ENCODE results near the gene SLC25A11. TPM values are rescaled to one million over a fixed set of nuclear protein-coding genes. Genes with fewer than 3 reads are reported as not detected.

The SLC25A11 gene
- total RNA-seq, 1 donor from 2014 or later: 35.3 TPM

DNA sequence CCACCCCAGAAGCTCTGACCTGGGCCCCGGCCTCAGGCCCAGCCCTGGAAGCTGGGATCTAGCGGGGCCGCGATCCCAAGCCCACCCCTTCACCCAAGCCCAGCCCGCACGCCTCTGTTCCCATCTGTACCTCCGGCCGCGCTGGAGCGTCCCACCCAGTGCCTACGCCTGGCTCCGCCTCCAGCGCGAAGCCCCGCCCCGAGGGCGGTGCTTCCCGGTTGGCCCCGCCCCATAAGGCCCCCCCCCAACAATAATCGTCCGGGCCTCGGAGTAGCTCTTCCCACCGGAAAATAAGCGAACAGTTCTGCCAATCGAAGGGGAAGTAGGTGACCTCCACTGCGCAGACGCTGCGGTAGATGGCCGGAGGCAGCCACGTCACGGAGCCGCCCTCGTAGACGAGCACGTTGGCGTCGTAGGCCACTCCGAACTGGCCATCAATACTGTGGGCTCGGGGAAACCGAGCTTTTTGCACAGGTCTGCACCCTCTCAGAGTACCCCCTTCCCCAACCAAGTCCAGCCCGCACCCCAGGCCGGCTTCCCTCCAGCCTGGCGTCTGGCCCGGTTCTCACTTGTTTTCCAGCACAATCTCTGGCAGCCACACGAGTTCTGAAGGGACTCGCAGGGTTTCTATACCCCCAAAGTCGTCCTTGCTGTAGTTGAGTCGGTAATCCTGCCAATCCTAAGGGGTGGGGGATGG, 38.0 kb downstream of the SLC25A11 start:
- no peak for TF ChIP-seq CTCF (IDR thresholded peaks at IDR 0.05)
- Mint-ChIP-seq H3K27me3 (peaks cover under 1% of the 10 kb centered on the region), H3K36me3 (ENCODE audit: low read depth) (peaks cover 6% of the 10 kb centered on the region), H3K27ac (peak overlapping the region; percentile 46), H3K4me3 (peak overlapping the region; percentile 15), H3K4me1 (peaks cover 47% of the 10 kb centered on the region), H3K9me3 (no peaks in the 10 kb centered on the region)
- POLR2A ChIA-PET: interaction anchor here (0.6 to 4.7 kb wide), 5 partner anchors 13 to 191 kb away, joined by 5 to 26 read pairs (median 8); partner anchors contain the start of genes ARRB2, RNF167 and SLC25A11
- intact Hi-C loops (cut with micrococcal nuclease): loop anchor here (5.0 kb wide), 2 partner anchors 176 to 334 kb away; partner anchors contain the start of gene ZFP3
- CTCF ChIA-PET: interaction anchor here (0.6 to 2.0 kb wide), 3 partner anchors 34 to 160 kb away, joined by 3 to 10 read pairs (median 6); partner anchors contain the start of gene CAMTA2
- ATAC-seq (ENCODE audit: low read depth) (no peak), DNase-seq (no peak)

DNA sequence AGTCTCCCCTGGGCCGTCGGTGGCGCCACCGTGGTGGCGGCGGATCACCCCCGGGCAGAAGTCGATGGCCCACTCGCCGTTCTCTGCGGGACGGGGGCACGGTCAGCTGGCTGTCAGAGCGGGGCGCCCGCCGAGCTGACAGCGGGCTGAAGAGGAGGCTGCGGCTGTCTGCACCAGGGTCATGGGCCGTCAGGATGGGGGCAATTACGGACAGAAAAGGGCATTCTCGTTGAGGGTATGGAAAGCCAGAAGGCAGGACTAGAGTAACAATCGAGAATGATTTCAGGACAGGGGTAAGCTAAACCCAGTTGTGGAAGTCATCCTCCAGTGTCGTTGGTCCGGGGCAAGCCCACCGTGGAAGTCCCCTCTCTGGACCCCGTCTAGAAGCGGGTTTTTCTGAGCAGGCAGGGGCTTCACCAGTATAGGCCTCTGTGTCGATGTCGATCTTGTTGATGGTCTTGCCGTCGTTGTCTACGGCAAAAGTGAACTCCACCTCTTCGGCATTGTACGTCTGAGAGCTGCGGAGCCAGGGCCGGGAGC, 38.7 kb downstream of the SLC25A11 start:
- peak overlapping the region; percentile 87 for H3K4me3 Mint-ChIP-seq
- no peak for TF ChIP-seq CTCF (IDR thresholded peaks at IDR 0.05)
- CTCF ChIA-PET: interaction anchor here (1.5 kb wide), 1 partner anchor 161 kb away, joined by 3 read pairs; no protein-coding TSS in a partner anchor
- POLR2A ChIA-PET: interaction anchor here (2.4 to 4.7 kb wide), 3 partner anchors 39 to 190 kb away, joined by 8 to 26 read pairs (median 10); partner anchors contain the start of genes ARRB2, RNF167 and SLC25A11
- intact Hi-C loops (cut with micrococcal nuclease): loop anchor here (5.0 kb wide), 2 partner anchors 176 to 334 kb away; partner anchors contain the start of gene ZFP3
- no peak for DNase-seq
- H3K9me3 Mint-ChIP-seq: no peaks in the 10 kb centered on the region
- ATAC-seq (ENCODE audit: low read depth): no peak
- H3K36me3 Mint-ChIP-seq (ENCODE audit: low read depth): peaks cover 10% of the 10 kb centered on the region
- peak overlapping the region; percentile 50 for H3K27ac Mint-ChIP-seq
- no peaks in the 10 kb centered on the region for H3K27me3 Mint-ChIP-seq
- peaks cover 47% of the 10 kb centered on the region for H3K4me1 Mint-ChIP-seq

- no peaks in the 10 kb centered on the region for H3K9me3 Mint-ChIP-seq
- H3K4me3 Mint-ChIP-seq: peak overlapping the region; percentile 87
- peaks cover 15% of the 10 kb centered on the region for H3K36me3 Mint-ChIP-seq (ENCODE audit: low read depth)
- peak; percentile 46 for DNase-seq
- H3K4me1 Mint-ChIP-seq: peaks cover 47% of the 10 kb centered on the region
- intact Hi-C loops (cut with micrococcal nuclease): loop anchor here (5.0 kb wide), 2 partner anchors 177 to 333 kb away; partner anchors contain the start of gene ZFP3
- no peak for TF ChIP-seq CTCF (IDR thresholded peaks at IDR 0.05)
- no peaks in the 10 kb centered on the region for H3K27me3 Mint-ChIP-seq
- ChIA-PET CTCF (interaction anchor here (1.0 to 1.5 kb wide), 4 partner anchors 11 to 333 kb away, joined by 3 to 6 read pairs (median 4); partner anchors contain the start of genes RNF167 and SLC25A11), POLR2A (interaction anchor here (1.0 to 4.7 kb wide), 6 partner anchors 39 to 190 kb away, joined by 3 to 26 read pairs (median 9); partner anchors contain the start of genes ARRB2, RNF167, SLC25A11 and SPAG7)
- H3K27ac Mint-ChIP-seq: peak overlapping the region; percentile 50
- ATAC-seq (ENCODE audit: low read depth): peak; percentile 22
Measured at GRCh38 chr17:4900231-4901107, 39.4 kb downstream of the SLC25A11 start.

DNA sequence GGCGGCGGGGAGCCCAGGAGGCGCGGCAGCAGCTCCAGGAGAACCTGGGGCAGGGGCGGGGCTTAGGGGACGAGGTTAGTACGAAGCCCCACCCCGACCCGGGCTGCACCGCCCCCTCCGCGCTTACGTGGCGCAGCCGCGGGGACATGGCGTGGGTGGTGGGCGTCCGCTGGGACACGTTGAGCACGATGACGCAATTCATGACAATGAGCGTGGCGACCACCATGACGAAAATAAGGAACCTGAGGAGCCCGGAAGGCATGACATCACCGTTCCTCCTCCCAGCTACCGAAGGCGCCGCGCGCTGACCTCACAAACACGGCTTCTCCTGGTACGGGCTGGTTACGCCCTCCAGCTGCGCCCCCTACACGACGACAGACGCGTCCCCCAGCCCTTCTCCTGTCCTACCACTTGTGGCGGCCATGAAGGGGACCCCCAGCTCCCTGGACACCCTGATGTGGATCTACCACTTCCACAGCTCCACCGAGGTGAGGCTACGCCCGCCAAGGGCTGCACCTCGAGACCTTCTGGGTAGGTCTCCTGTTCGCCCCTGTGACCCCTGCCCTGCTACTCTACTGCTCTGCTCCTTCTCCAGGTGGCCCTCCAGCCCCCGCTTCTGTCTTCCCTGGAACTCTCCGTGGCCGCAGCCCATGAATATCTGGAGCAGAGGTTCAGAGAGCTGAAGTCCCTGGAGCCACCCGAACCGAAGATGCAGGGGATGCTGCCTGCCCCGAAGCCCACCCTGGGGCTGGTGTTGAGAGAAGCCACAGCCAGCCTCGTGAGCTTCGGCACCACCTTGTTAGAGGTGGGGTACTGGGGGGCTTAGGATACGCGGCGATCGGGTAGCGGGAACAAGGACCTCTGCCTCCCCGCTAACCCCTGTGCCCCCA, 40.3 kb downstream of the SLC25A11 start, which contains the start of gene C17orf107:
Gene C17orf107, plus strand, starts transcription at position 196 of the 890 bp plus-strand sequence. Its CDS starts 227 bp downstream, at position 423.
- H3K36me3 Mint-ChIP-seq (ENCODE audit: low read depth): peaks cover 24% of the 10 kb centered on the region
- H3K27ac Mint-ChIP-seq: peak within 1 kb of the TSS; percentile 54
- no peaks in the 10 kb centered on the region for H3K27me3 Mint-ChIP-seq
- TF ChIP-seq CTCF (IDR thresholded peaks at IDR 0.05): no peak
- peaks cover 47% of the 10 kb centered on the region for H3K4me1 Mint-ChIP-seq
- peak; percentile 83 for ATAC-seq (ENCODE audit: low read depth)
- peak; percentile 87 for DNase-seq
- peak within 1 kb of the TSS; percentile 87 for H3K4me3 Mint-ChIP-seq
- CTCF ChIA-PET: interaction anchor here (0.9 to 1.3 kb wide), 7 partner anchors 8 to 332 kb away, joined by 3 to 6 read pairs (median 4); partner anchors contain the start of genes ARRB2, RNF167 and SLC25A11
- POLR2A ChIA-PET: interaction anchor here (0.7 to 4.7 kb wide), 13 partner anchors 33 to 191 kb away, joined by 3 to 26 read pairs (median 4); partner anchors contain the start of genes ARRB2, CAMTA2, KIF1C and PLD2
- no peaks in the 10 kb centered on the region for H3K9me3 Mint-ChIP-seq
- intact Hi-C loops (cut with micrococcal nuclease): loop anchor here (5.0 kb wide), 2 partner anchors 178 to 332 kb away; partner anchors contain the start of gene ZFP3

Measured in activated B cell treated with CpG ODN at 0.5 μM for 24 hours (primary cell).